Measurements from ENCODE around the gene IVL.

- TF ChIP-seq EZH2phosphoT487 (IDR thresholded peaks at IDR 0.05; ENCODE audit: borderline replicate concordance, low read length) (no peak), CTCF (conservative IDR thresholded peaks at IDR 0.05; ENCODE audit: low read depth, low read length) (no peak)
Observed at GRCh38 chr1:152884506-152884905, 23.8 kb upstream of the IVL start.

Measured in PC-3 (cell line).